CD4-positive, CD25-positive, alpha-beta regulatory T cell (primary cell): Measurements from ENCODE around the gene ZBTB42. TPM values are rescaled to one million over a fixed set of nuclear protein-coding genes. Genes with fewer than 3 reads are reported as not detected.

ENCODE experiments used
- ATAC-seq, 2 donors: fragments of 150-1000 bp; cut with Tn5 transposase; one replicate each; pipeline ENCODE4 v1.10.0; 2021; ENCODE audit warnings: low read depth in 2 of 2, moderate number of reproducible peaks in 2 of 2, moderate library complexity in 1 of 2
- DNase-seq, 3 donors: peaks; one replicate each; pipeline versions ENCODE4 v3.0.0 to v3.0.0-alpha.2; 2012 to 2022; ENCODE audit warnings: mixed read lengths in 1 of 3
- H3K27ac ChIP-seq: one replicate; pipeline ENCODE4 v1.7.0; 2013; ENCODE audit warnings: mild to moderate bottlenecking, low read length; ENCODE audit not compliant: insufficient read depth, poor library complexity, severe bottlenecking
- H3K27me3 ChIP-seq: one replicate; pipeline ENCODE4 v1.7.0; 2013; ENCODE audit warnings: low read length; ENCODE audit not compliant: control insufficient read depth, insufficient read depth
- H3K36me3 ChIP-seq: one replicate; pipeline ENCODE4 v1.7.0; 2013; ENCODE audit warnings: mild to moderate bottlenecking, low read length, moderate library complexity; ENCODE audit not compliant: control insufficient read depth, insufficient read depth
- H3K4me1 ChIP-seq: 2 replicates; pipeline ENCODE4 v1.7.0; 2013; ENCODE audit warnings: mild to moderate bottlenecking, low read length; ENCODE audit not compliant: insufficient read depth, control insufficient read depth, poor library complexity, severe bottlenecking
- H3K4me3 ChIP-seq: one replicate; pipeline ENCODE4 v1.7.0; 2013; ENCODE audit warnings: low read depth, mild to moderate bottlenecking, low read length, moderate library complexity
- H3K9me3 ChIP-seq, 2 experiments: 1 replicate in 1 of 2; 2 replicates in 1 of 2; pipeline ENCODE4 v1.7.0; 2013; ENCODE audit warnings: low read length in 2 of 2, mild to moderate bottlenecking in 1 of 2, moderate library complexity in 1 of 2; ENCODE audit not compliant: control insufficient read depth in 2 of 2
- H3K27ac Mint-ChIP-seq, 3 donors: one replicate each; pipeline ENCODE4 v1.8.0; 2020 to 2022; ENCODE audit warnings: mild to moderate bottlenecking in 3 of 3, mixed read lengths in 3 of 3, moderate library complexity in 2 of 3
- H3K27me3 Mint-ChIP-seq: one replicate; pipeline ENCODE4 v1.8.0; 2022; ENCODE audit warnings: mild to moderate bottlenecking, mixed read lengths
- H3K36me3 Mint-ChIP-seq: one replicate; pipeline ENCODE4 v1.8.0; 2020; ENCODE audit warnings: mixed read lengths
- H3K4me1 Mint-ChIP-seq, 4 donors: one replicate each; pipeline ENCODE4 v1.8.0; 2020 to 2022; ENCODE audit warnings: mixed read lengths in 4 of 4, mild to moderate bottlenecking in 1 of 4
- H3K4me3 Mint-ChIP-seq, 4 donors: one replicate each; pipeline ENCODE4 v1.8.0; 2020 to 2022; ENCODE audit warnings: mild to moderate bottlenecking in 4 of 4, mixed read lengths in 4 of 4, moderate library complexity in 3 of 4
- H3K9me3 Mint-ChIP-seq, 7 donors: one replicate each; pipeline ENCODE4 v1.8.0; 2020 to 2022; ENCODE audit warnings: mixed read lengths in 7 of 7, mild to moderate bottlenecking in 3 of 7, moderate library complexity in 2 of 7
- polyA plus RNA-seq, 4 donors: library from polyadenylated mRNA; unstranded; fragments of 300-500 nt; fragmentation: Illumina TruSeq; gene quantifications; one replicate each; pipeline ENCODE4 v1.2.3, GENCODE V29; 2021
- total RNA-seq: library from RNA; stranded (reverse); gene quantifications from one replicate; pipeline ENCODE4 v1.2.3, GENCODE V29; 2022

The ZBTB42 gene
- total and polyA plus RNA-seq, 5 donors from 2014 or later = 1.3 to 3.6 (median 2.0) TPM

DNA sequence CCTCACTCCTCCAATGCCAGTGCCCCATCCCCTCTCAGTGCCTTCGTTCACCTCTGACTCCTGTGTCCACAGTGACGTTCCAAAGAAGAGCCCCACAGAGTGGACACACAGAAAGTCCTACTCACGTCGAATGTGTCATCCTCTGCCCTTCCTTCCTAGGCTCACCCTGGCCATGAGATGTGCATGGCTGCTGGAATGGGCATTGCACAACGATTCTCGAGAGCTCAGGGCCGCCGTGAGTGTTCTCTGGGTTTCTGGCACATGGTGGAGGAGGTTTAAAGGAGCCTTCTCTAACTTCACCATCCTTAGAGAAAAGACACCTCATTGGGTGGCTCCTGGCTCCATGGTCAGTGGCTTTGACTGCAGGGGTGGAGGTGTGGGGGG is 51.4 kb downstream of the ZBTB42 start:
- Mint-ChIP-seq H3K27me3 (peaks cover 12% of the 10 kb centered on the region), H3K4me3 (no peak overlapping the region), H3K4me1 (no peaks in the 10 kb centered on the region), H3K27ac (no peak overlapping the region), H3K9me3 (peaks cover 0 to 2% (median 0%) of the 10 kb centered on the region in 7 donors), H3K36me3 (no peaks in the 10 kb centered on the region)
- Histone ChIP-seq H3K27ac (no peak overlapping the region), H3K4me3 (no peak overlapping the region), H3K36me3 (no peaks in the 10 kb centered on the region), H3K9me3 (no peaks in the 10 kb centered on the region), H3K27me3 (peaks cover 3% of the 10 kb centered on the region), H3K4me1 (no peaks in the 10 kb centered on the region)
- no peak for DNase-seq
- no peak for ATAC-seq

Other genes starting within 250 kb of the ZBTB42 start
- gene C14orf180, start 221.3 kb upstream of the ZBTB42 start, total RNA-seq = not detected
- not detected for gene C14orf180, start 221.3 kb upstream of the ZBTB42 start, polyA plus RNA-seq
- not detected for gene TMEM179, start 196.3 kb upstream of the ZBTB42 start, total RNA-seq
- not detected for gene TMEM179, start 196.3 kb upstream of the ZBTB42 start, polyA plus RNA-seq
- gene INF2, start 111.5 kb upstream of the ZBTB42 start, total RNA-seq = 74.3 TPM
- 1 to 10 TPM; 4.2 to 8.9 (median 6.6) TPM for gene INF2, start 111.5 kb upstream of the ZBTB42 start, polyA plus RNA-seq
- 1.9 TPM for gene ADSS1, start 76.9 kb upstream of the ZBTB42 start, total RNA-seq
- gene ADSS1, start 76.9 kb upstream of the ZBTB42 start, polyA plus RNA-seq = 1 to 10 TPM in 2 of 4 donors, under 1 TPM in 2; 0.10 to 1.7 (median 1.0) TPM
- gene SIVA1, start 48.0 kb upstream of the ZBTB42 start, total RNA-seq = 82.6 TPM
- gene SIVA1, start 48.0 kb upstream of the ZBTB42 start, polyA plus RNA-seq = 100 to 1,000 TPM; 234 to 281 (median 246) TPM
- gene AKT1, start 5.4 kb upstream of the ZBTB42 start, total RNA-seq = 86.0 TPM
- 10 to 100 TPM in 2 of 4 donors, 1 to 10 TPM in 2; 6.3 to 19.8 (median 12.4) TPM for gene AKT1, start 5.4 kb upstream of the ZBTB42 start, polyA plus RNA-seq
- 3.1 TPM for gene CEP170B, start 64.2 kb downstream of the ZBTB42 start, total RNA-seq
- gene CEP170B, start 64.2 kb downstream of the ZBTB42 start, polyA plus RNA-seq = under 1 TPM in 1 of 4 donors, not detected in 3; 0.03 TPM
- not detected for gene PLD4, start 123.8 kb downstream of the ZBTB42 start, total RNA-seq
- under 1 TPM in 2 of 4 donors, not detected in 2; 0.34 to 0.69 TPM for gene PLD4, start 123.8 kb downstream of the ZBTB42 start, polyA plus RNA-seq
- not detected for gene AHNAK2, start 177.3 kb downstream of the ZBTB42 start, total RNA-seq
- not detected for gene AHNAK2, start 177.3 kb downstream of the ZBTB42 start, polyA plus RNA-seq
- 0.89 TPM for gene CLBA1, start 184.7 kb downstream of the ZBTB42 start, total RNA-seq
- gene CLBA1, start 184.7 kb downstream of the ZBTB42 start, polyA plus RNA-seq = 1 to 10 TPM in 1 of 4 donors, under 1 TPM in 2, not detected in 1; 0.32 to 1.1 (median 0.95) TPM
- gene CDCA4, start 220.0 kb downstream of the ZBTB42 start, total RNA-seq = 16.5 TPM
- gene CDCA4, start 220.0 kb downstream of the ZBTB42 start, polyA plus RNA-seq = 10 to 100 TPM; 12.8 to 16.7 (median 14.9) TPM